T-helper 17 cell (primary cell): ENCODE measurements around the gene FLOT2. TPM values are rescaled to one million over a fixed set of nuclear protein-coding genes. Genes with fewer than 3 reads are reported as not detected.

Experiments used
- total RNA-seq, 4 donors: library from RNA in 2 of 4; stranded (reverse) in 2 of 4; gene quantifications; one replicate each; pipeline ENCODE4 v1.2.3 and lab custom pipeline; 2022 to 2026

The FLOT2 gene
- total RNA-seq, 2 donors from 2014 or later, result 132 to 147 TPM

Other genes with a start within 250 kb of the FLOT2 start
- gene SDF2, start 235.8 kb downstream of the FLOT2 start, total RNA-seq, result 10 to 100 TPM; 31.5 to 38.5 TPM
- gene SUPT6H, start 235.5 kb downstream of the FLOT2 start, total RNA-seq, result 100 to 1,000 TPM; 136 to 139 TPM
- 1 to 10 TPM; 4.8 to 6.3 TPM for gene PROCA1, start 185.8 kb downstream of the FLOT2 start, total RNA-seq
- gene RAB34, start 179.9 kb downstream of the FLOT2 start, total RNA-seq, result 10 to 100 TPM in 1 of 2 donors, 1 to 10 TPM in 1; 8.3 to 24.3 TPM
- gene RPL23A, start 177.7 kb downstream of the FLOT2 start, total RNA-seq, result 1,000 to 10,000 TPM; 2,757 to 2,860 TPM
- gene TLCD1, start 171.5 kb downstream of the FLOT2 start, total RNA-seq, result 1 to 10 TPM; 1.1 to 1.4 TPM
- 1 to 10 TPM; 5.8 to 8.8 TPM for gene NEK8, start 168.9 kb downstream of the FLOT2 start, total RNA-seq
- 100 to 1,000 TPM; 326 to 362 TPM for gene TRAF4, start 153.7 kb downstream of the FLOT2 start, total RNA-seq
- gene FAM222B, start 54.9 kb downstream of the FLOT2 start, total RNA-seq, result 10 to 100 TPM; 18.3 to 22.6 TPM
- gene ERAL1, start 42.7 kb downstream of the FLOT2 start, total RNA-seq, result 10 to 100 TPM; 19.0 to 20.5 TPM
- 10 to 100 TPM; 21.0 TPM for gene DHRS13, start 5.3 kb upstream of the FLOT2 start, total RNA-seq
- gene PHF12, start 53.8 kb upstream of the FLOT2 start, total RNA-seq, result 100 to 1,000 TPM; 164 to 174 TPM
- under 1 TPM; 0.35 to 0.47 TPM for gene SEZ6, start 108.3 kb upstream of the FLOT2 start, total RNA-seq
- gene PIPOX, start 145.4 kb upstream of the FLOT2 start, total RNA-seq, result 1 to 10 TPM; 2.2 to 2.5 TPM